ENCODE measurements around the gene XRCC3. TPM values are rescaled to one million over a fixed set of nuclear protein-coding genes. Genes with fewer than 3 reads are reported as not detected.
A peak's percentile ranks its signal among the peaks of the same experiment; 100 is the strongest.

XRCC3 gene
- total and polyA plus RNA-seq, 2 experiments from 2014 or later = 15.8 to 27.5 TPM

DNA sequence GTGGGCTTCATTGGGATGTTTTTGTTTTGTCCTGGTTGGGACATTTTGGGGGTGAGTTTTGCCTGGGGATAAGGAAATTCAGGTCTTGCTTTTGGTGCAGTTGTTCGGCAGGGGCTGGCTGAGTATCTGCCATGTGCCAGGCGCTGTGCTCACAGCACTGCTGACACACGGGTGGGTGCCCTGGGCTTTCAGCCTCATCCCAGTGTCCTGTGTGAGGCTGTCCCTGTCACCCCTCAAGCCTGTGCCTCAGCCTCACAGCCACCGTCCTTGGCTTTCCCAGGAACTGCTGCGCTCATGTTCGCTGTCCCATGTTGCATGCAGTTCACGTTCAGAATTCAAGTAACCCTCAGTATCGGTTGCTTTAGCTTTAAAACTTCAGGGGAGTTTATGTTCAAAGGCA lies 24.9 kb downstream of the XRCC3 start:
- no peak for DNase-seq (ENCODE audit: low read depth in 1 of 2, low spot score in 1 of 2)
- H3K4me1 ChIP-seq (ENCODE audit: low read depth) = no peaks in the 10 kb centered on the region
- H3K27ac ChIP-seq = no peak overlapping the region
- no peaks in the 10 kb centered on the region for H3K9me3 ChIP-seq (ENCODE audit: low read depth)
- no peaks in the 10 kb centered on the region for H3K27me3 ChIP-seq
- H3K4me3 ChIP-seq = no peak overlapping the region
- peaks cover 20% of the 10 kb centered on the region for H3K36me3 ChIP-seq
- TF ChIP-seq, protein P1, sequence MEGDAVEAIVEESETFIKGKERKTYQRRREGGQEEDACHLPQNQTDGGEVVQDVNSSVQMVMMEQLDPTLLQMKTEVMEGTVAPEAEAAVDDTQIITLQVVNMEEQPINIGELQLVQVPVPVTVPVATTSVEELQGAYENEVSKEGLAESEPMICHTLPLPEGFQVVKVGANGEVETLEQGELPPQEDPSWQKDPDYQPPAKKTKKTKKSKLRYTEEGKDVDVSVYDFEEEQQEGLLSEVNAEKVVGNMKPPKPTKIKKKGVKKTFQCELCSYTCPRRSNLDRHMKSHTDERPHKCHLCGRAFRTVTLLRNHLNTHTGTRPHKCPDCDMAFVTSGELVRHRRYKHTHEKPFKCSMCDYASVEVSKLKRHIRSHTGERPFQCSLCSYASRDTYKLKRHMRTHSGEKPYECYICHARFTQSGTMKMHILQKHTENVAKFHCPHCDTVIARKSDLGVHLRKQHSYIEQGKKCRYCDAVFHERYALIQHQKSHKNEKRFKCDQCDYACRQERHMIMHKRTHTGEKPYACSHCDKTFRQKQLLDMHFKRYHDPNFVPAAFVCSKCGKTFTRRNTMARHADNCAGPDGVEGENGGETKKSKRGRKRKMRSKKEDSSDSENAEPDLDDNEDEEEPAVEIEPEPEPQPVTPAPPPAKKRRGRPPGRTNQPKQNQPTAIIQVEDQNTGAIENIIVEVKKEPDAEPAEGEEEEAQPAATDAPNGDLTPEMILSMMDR (IDR thresholded peaks at IDR 0.05; ENCODE audit: low read depth, low read length) = no peak

DNA sequence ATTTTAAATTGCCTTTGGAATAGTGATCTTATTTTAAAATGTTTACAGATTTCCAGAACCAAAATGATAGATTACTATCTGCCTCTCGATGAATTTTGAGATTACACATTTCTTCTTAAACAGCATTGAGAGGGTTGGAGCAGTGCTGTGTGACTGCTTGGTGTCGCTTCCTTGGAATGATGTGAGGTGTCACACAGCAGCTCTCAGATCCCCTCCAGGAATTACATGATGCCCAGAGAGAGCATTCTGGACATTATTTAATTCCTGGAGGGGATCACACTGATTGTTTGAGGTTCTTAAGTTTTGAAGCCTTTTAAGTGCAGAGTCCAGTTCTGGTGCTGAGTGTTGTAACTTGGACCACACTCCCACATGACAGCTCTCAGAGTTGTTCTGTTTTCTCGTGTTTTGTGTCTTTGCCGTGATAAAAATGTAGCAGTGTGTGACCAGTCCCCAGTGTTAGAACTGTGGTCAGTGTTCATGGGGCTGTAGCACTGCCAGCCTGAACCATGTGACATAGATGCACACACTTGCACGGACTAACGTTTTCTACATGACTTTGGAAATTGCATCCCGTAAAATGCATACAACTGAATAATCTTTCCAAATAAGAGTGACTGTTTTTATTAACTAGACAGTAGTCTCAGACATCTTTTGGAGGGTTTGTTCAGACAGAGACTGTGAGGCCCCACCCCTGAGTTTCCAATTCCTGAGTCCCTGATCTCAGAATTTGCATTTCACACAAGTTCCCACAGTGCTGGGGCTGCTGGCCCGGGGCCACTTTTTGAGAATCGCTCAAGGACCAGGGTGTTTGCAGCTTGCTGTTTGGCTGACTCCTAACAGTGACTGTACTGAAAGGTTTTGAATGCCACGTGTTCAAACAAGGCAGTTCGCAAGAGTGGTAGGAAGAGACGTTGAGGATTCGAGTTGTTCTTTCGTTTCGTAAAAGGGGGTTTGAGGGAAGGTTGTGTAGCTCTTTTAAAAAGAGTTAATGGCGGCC lies 26.0 kb downstream of the XRCC3 start:
- no peak overlapping the region for H3K27ac ChIP-seq
- H3K4me3 ChIP-seq = no peak overlapping the region
- no peaks in the 10 kb centered on the region for H3K27me3 ChIP-seq
- H3K36me3 ChIP-seq = peaks cover 17% of the 10 kb centered on the region
- H3K4me1 ChIP-seq (ENCODE audit: low read depth) = no peaks in the 10 kb centered on the region
- DNase-seq (ENCODE audit: low read depth in 1 of 2, low spot score in 1 of 2) = peak in 1 of 2 donors; percentile 69
- TF ChIP-seq, protein P1 (IDR thresholded peaks at IDR 0.05; ENCODE audit: low read depth, low read length) = no peak
- no peaks in the 10 kb centered on the region for H3K9me3 ChIP-seq (ENCODE audit: low read depth)

DNA sequence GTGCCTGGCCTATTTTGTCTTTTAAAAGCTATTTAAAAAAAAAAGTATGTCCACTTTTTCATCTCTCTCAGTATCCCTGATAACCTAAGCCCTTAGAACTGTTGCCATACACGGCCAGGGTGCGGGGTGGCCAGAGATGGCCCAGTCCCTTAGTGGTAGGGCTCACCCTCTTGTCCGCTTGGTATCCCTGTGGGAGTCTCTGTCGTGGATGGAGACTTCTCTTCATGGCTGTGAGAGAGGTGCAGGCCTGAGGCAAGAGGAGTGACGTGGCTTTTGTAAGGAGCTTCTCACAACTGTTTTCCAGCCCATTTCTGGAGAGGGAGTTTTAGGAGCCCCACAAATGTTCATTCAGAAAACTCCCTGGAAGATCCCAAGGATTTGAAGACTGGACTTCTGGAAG lies 26.8 kb downstream of the XRCC3 start:
- H3K4me3 ChIP-seq = no peak overlapping the region
- H3K27ac ChIP-seq = no peak overlapping the region
- TF ChIP-seq, protein P1 (IDR thresholded peaks at IDR 0.05; ENCODE audit: low read depth, low read length) = no peak
- DNase-seq (ENCODE audit: low read depth in 1 of 2, low spot score in 1 of 2) = no peak
- H3K4me1 ChIP-seq (ENCODE audit: low read depth) = no peaks in the 10 kb centered on the region
- no peaks in the 10 kb centered on the region for H3K9me3 ChIP-seq (ENCODE audit: low read depth)
- peaks cover 12% of the 10 kb centered on the region for H3K36me3 ChIP-seq
- no peaks in the 10 kb centered on the region for H3K27me3 ChIP-seq

DNA sequence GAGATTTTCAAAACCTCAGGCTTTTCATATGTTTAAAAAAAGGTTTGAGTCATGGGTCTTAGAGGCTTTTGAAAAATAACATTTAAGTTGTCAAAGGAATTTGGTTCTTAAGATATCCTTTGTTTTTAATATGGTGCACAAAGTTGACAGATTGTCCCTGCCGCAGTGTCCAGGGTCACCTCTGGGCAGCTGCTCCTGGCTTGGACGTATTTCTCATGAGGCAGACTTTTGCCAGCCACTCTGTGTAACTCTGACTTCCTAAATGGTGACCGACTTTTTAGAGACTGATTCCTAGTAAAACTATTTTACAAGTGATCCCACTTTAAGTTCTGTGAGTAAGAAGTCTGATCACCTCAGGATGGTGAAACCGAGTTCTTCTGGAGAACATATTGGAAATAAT lies 27.5 kb downstream of the XRCC3 start:
- TF ChIP-seq, protein P1 (IDR thresholded peaks at IDR 0.05; ENCODE audit: low read depth, low read length) = no peak
- no peak overlapping the region for H3K4me3 ChIP-seq
- no peak for DNase-seq (ENCODE audit: low read depth in 1 of 2, low spot score in 1 of 2)
- no peaks in the 10 kb centered on the region for H3K4me1 ChIP-seq (ENCODE audit: low read depth)
- no peaks in the 10 kb centered on the region for H3K9me3 ChIP-seq (ENCODE audit: low read depth)
- no peaks in the 10 kb centered on the region for H3K27me3 ChIP-seq
- peaks cover 18% of the 10 kb centered on the region for H3K36me3 ChIP-seq
- no peak overlapping the region for H3K27ac ChIP-seq

DNA sequence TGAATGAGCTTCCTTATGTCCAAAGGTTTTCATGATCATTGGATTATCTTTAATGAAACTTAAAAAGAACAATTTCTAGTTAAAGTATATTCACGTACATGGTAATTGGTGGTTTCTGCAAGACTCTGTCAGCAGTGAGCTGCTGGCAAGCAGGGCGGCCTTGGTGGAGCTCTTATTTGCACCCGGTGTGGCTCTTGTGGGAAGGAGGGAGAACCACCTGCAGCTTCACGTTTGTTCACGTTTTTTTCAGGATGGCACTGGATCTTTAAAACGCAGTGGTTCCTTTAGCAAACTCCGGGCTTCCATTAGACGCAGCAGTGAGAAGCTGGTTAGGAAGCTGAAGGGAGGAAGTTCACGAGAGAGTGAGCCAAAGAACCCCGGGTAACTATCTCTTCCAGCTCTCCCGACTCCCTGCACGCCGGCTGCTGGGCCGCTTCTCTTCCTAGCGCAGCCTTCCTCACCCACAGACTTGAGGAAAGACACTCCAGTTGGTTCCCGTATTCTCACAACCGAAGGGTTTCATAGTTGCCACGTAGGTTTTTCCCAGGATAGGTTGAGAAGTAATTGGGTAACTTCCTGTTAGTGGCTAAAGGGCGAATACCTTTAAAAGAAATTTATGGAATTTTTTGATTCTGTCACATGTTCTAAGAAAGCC lies 28.3 kb downstream of the XRCC3 start:
- no peaks in the 10 kb centered on the region for H3K9me3 ChIP-seq (ENCODE audit: low read depth)
- peaks cover 19% of the 10 kb centered on the region for H3K36me3 ChIP-seq
- peak in 1 of 2 donors; percentile 81 for DNase-seq (ENCODE audit: low read depth in 1 of 2, low spot score in 1 of 2)
- H3K4me1 ChIP-seq (ENCODE audit: low read depth) = no peaks in the 10 kb centered on the region
- H3K27ac ChIP-seq = no peak overlapping the region
- TF ChIP-seq, protein P1 (IDR thresholded peaks at IDR 0.05; ENCODE audit: low read depth, low read length) = no peak
- no peak overlapping the region for H3K4me3 ChIP-seq
- no peaks in the 10 kb centered on the region for H3K27me3 ChIP-seq

All from cardiac muscle cell (in vitro differentiated cells and primary cell).